H1 (cell line): ENCODE results near the gene GAS7. TPM values are rescaled to one million over a fixed set of nuclear protein-coding genes. Genes with fewer than 3 reads are reported as not detected.

ENCODE experiments used
- ATF2 ChIP-seq: IDR thresholded peaks from 2 replicates; pipeline ENCODE4 v1.6.1; 2012; ENCODE audit warnings: low read length, inconsistent platforms
- ATF3 ChIP-seq: IDR thresholded peaks from 2 replicates; pipeline ENCODE4 v1.6.1; 2011; ENCODE audit warnings: low read depth, mild to moderate bottlenecking, low read length; ENCODE audit not compliant: insufficient read depth
- EGR1 ChIP-seq: IDR thresholded peaks from 2 replicates; pipeline ENCODE4 v1.6.1; 2011; ENCODE audit warnings: low read depth, low read length, borderline replicate concordance
- RAD21 ChIP-seq, 2 experiments: IDR thresholded peaks in 1 of 2; conservative IDR thresholded peaks in 1 of 2; 2 replicates each; pipeline ENCODE4 v1.6.1; 2011; ENCODE audit warnings: low read depth in 2 of 2, low read length in 2 of 2, improper control_type of control experiment in 1 of 2, inconsistent platforms in 1 of 2, mild to moderate bottlenecking in 1 of 2, moderate library complexity in 1 of 2
- RFX5 ChIP-seq: IDR thresholded peaks from 2 replicates; pipeline ENCODE4 v1.6.1; 2011; ENCODE audit warnings: low read depth, low read length, improper control_type of control experiment, borderline replicate concordance
- RXRA ChIP-seq: IDR thresholded peaks from 2 replicates; pipeline ENCODE4 v1.6.1; 2011; ENCODE audit warnings: low read depth, mild to moderate bottlenecking, low read length, moderate library complexity; ENCODE audit not compliant: insufficient read depth
- USF2 ChIP-seq: IDR thresholded peaks from 2 replicates; pipeline ENCODE4 v1.6.1; 2011; ENCODE audit warnings: low read length, improper control_type of control experiment
- polyA plus RNA-seq, 7 experiments: library from polyadenylated mRNA; depleted of rRNA in 3 of 7; stranded (reverse) in 5 of 7; unstranded in 2 of 7; fragments of >200 nt in 5 of 7; fragments of 200-250 nt in 2 of 7; gene quantifications; 1 replicate in 5 of 7; 2 replicates in 1 of 7; 4 replicates in 1 of 7; pipeline versions ENCODE4 v1.2.1 to v1.2.3, GENCODE V29; 2011 to 2013; ENCODE audit warnings: missing spikeins in 2 of 7, mixed read lengths in 2 of 7
- total RNA-seq: library from RNA; stranded (reverse); fragmentation: NEBNext Ultra II Directional; extraction: Animal tissue kit (Norgen Biotek cat#: 25700); gene quantifications from 2 replicates; pipeline ENCODE4 v1.2.1, GENCODE V29; 2021

GAS7 gene
- total and polyA plus RNA-seq, 2 of the 8 experiments (the other 6 are each of a cell fraction or from before 2014, with no cell fraction given): 5.0 to 14.5 TPM

DNA sequence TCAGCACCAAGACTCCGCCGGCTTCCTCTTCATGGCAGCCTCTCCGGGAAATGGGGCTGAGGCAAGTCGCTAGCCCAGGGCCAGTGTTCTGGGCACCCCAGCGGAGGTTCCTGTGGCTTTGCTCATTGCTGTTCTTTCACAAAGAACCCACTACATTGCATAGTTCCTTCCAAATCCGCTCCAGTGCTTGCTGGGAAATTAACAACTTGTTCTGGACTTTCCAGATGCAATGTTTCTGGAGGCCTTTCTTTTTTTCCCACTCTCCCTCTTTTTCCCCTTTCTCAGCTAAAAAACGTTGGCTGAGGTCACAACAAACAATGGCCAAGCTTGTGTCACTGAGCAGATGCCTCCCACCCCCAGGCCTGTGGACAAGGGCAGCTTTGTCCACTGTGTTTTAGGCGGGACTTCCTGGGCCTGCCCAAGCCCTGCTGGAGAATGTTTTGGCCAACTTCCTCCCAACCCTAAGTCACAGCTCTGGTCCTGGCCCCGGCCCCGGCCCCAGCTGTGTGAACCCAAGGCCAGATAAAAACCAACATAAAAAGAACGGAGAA lies 161.8 kb downstream of the GAS7 start (continued):
- TF ChIP-seq ATF2 (no peak), USF2 (no peak), EGR1 (no peak), RXRA (no peak), ATF3 (no peak), RFX5 (no peak), RAD21 (IDR thresholded peaks at IDR 0.05 in 1 of 2, conservative IDR thresholded peaks at IDR 0.05 in 1 of 2; ENCODE audit: low read depth in 2 of 2, low read length in 2 of 2) (no peak)
- TF ChIP-seq, all 59 proteins: peak for 0
